VCaP (cell line): Measurements from ENCODE around the gene RASA2.

ENCODE experiments used
- H3K27ac ChIP-seq: fragments of 450-650 bp; 2 replicates; pipeline ENCODE4 v1.5.1; 2017
- CTCF ChIP-seq: fragments of 450-650 bp; conservative IDR thresholded peaks from 2 replicates; pipeline ENCODE4 v1.5.1; 2017; ENCODE audit warnings: mild to moderate bottlenecking, moderate library complexity

The RASA2 gene

GRCh38 chr3:141514382-141514781 is 27.6 kb downstream of the RASA2 start:
- no peak overlapping the region for H3K27ac ChIP-seq
- no peak for TF ChIP-seq CTCF

- H3K27ac ChIP-seq, result no peak overlapping the region; the same call in 1 of the 2 replicates
- no peak for TF ChIP-seq CTCF
These were observed 32.8 kb downstream of the RASA2 start for GRCh38 chr3:141519587-141519986.

GRCh38 chr3:141521781-141522180 is 35.0 kb downstream of the RASA2 start:
- no peak for TF ChIP-seq CTCF
- peak overlapping the region; percentile 16; the same call in 1 of the 2 replicates for H3K27ac ChIP-seq

- no peak overlapping the region for H3K27ac ChIP-seq
- no peak for TF ChIP-seq CTCF
These were observed 37.0 kb downstream of the RASA2 start for GRCh38 chr3:141523615-141524375.

GRCh38 chr3:141524988-141525387 is 38.2 kb downstream of the RASA2 start:
- H3K27ac ChIP-seq, result peak overlapping the region; percentile 62
- TF ChIP-seq CTCF, result no peak

GRCh38 chr3:141525814-141526213 is 39.0 kb downstream of the RASA2 start:
- TF ChIP-seq CTCF, result no peak
- peak overlapping the region; percentile 62 for H3K27ac ChIP-seq

- TF ChIP-seq CTCF, result no peak
- peak overlapping the region; percentile 62 for H3K27ac ChIP-seq
These were observed 39.9 kb downstream of the RASA2 start for GRCh38 chr3:141526709-141527108.
